B cell (primary cell): ENCODE measurements around the gene PRRC2A.

Experiments
- EZH2 ChIP-seq: IDR thresholded peaks from 2 replicates; pipeline ENCODE4 v1.6.1; 2012; ENCODE audit warnings: borderline replicate concordance, low read depth, mild to moderate bottlenecking, moderate library complexity, low read length; ENCODE audit not compliant: insufficient read depth, poor library complexity, severe bottlenecking
- TF ChIP-seq, protein P1 (sequence below): fragments of 200-600 bp; IDR thresholded peaks from one replicate; pipeline ENCODE4 v1.8.0; 2022; ENCODE audit warnings: antibody characterized with exemption, mild to moderate bottlenecking

DNA sequence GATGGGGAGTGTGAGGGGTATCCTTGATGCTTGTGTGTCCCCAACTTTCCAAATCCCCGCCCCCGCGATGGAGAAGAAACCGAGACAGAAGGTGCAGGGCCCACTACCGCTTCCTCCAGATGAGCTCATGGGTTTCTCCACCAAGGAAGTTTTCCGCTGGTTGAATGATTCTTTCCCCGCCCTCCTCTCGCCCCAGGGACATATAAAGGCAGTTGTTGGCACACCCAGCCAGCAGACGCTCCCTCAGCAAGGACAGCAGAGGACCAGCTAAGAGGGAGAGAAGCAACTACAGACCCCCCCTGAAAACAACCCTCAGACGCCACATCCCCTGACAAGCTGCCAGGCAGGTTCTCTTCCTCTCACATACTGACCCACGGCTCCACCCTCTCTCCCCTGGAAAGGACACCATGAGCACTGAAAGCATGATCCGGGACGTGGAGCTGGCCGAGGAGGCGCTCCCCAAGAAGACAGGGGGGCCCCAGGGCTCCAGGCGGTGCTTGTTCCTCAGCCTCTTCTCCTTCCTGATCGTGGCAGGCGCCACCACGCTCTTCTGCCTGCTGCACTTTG lies 45.1 kb upstream of the PRRC2A start, which contains the start of gene TNF:
- TF ChIP-seq, protein P1, sequence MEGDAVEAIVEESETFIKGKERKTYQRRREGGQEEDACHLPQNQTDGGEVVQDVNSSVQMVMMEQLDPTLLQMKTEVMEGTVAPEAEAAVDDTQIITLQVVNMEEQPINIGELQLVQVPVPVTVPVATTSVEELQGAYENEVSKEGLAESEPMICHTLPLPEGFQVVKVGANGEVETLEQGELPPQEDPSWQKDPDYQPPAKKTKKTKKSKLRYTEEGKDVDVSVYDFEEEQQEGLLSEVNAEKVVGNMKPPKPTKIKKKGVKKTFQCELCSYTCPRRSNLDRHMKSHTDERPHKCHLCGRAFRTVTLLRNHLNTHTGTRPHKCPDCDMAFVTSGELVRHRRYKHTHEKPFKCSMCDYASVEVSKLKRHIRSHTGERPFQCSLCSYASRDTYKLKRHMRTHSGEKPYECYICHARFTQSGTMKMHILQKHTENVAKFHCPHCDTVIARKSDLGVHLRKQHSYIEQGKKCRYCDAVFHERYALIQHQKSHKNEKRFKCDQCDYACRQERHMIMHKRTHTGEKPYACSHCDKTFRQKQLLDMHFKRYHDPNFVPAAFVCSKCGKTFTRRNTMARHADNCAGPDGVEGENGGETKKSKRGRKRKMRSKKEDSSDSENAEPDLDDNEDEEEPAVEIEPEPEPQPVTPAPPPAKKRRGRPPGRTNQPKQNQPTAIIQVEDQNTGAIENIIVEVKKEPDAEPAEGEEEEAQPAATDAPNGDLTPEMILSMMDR, result no peak
- no peak for TF ChIP-seq EZH2
